NK-92 (cell line): ENCODE measurements around the gene CRTAP.
"Not testable (repeated sequence)": the region's sequence is repeated elsewhere in the genome, so short reads cannot be mapped to it uniquely, and the experiment has no call there.

ENCODE experiments used
- DNase-seq: peaks from one replicate; lab custom pipeline; 2025; ENCODE audit not compliant: unreplicated experiment; lab: John Stamatoyannopoulos, UW

The CRTAP gene

GRCh38 chr3:33099109-33099645, 14.6 kb upstream of the CRTAP start:
- no peak for DNase-seq

GRCh38 chr3:33099701-33100100, 14.1 kb upstream of the CRTAP start:
- DNase-seq, result no peak

- no peak for DNase-seq
Measured at GRCh38 chr3:33100229-33100628, 13.6 kb upstream of the CRTAP start.

- no peak for DNase-seq
Measured at GRCh38 chr3:33103034-33103433, 10.8 kb upstream of the CRTAP start.

GRCh38 chr3:33103480-33103879, 10.3 kb upstream of the CRTAP start:
- DNase-seq, result no peak

GRCh38 chr3:33104803-33105202, 9.0 kb upstream of the CRTAP start:
- no peak for DNase-seq

- no peak for DNase-seq
Measured at GRCh38 chr3:33105341-33105948, 8.4 kb upstream of the CRTAP start.

- not testable (repeated sequence) for DNase-seq
Measured at GRCh38 chr3:33106854-33107253, 7.0 kb upstream of the CRTAP start.

GRCh38 chr3:33111581-33111980, 2.2 kb upstream of the CRTAP start:
- no peak for DNase-seq

- DNase-seq, result no peak
Measured at GRCh38 chr3:33114622-33115023, 809 bp downstream of the CRTAP start.

- DNase-seq, result no peak
Measured at GRCh38 chr3:33115024-33115768, 1.4 kb downstream of the CRTAP start.

GRCh38 chr3:33117461-33117860, 3.6 kb downstream of the CRTAP start:
- no peak for DNase-seq

GRCh38 chr3:33119891-33120290, 6.1 kb downstream of the CRTAP start:
- DNase-seq, result no peak

- DNase-seq, result no peak
Measured at GRCh38 chr3:33122991-33123390, 9.2 kb downstream of the CRTAP start.

GRCh38 chr3:33124638-33125037, 10.8 kb downstream of the CRTAP start:
- DNase-seq, result no peak

GRCh38 chr3:33125840-33126239, 12.0 kb downstream of the CRTAP start:
- no peak for DNase-seq

- no peak for DNase-seq
Measured at GRCh38 chr3:33128706-33129105, 14.9 kb downstream of the CRTAP start.

GRCh38 chr3:33130144-33130543, 16.3 kb downstream of the CRTAP start:
- DNase-seq, result no peak

- no peak for DNase-seq
Measured at GRCh38 chr3:33131331-33132018, 17.7 kb downstream of the CRTAP start.

- DNase-seq, result no peak
Measured at GRCh38 chr3:33132019-33132360, 18.2 kb downstream of the CRTAP start.

GRCh38 chr3:33134026-33134625, 20.3 kb downstream of the CRTAP start:
- DNase-seq, result no peak

GRCh38 chr3:33137691-33138090, 23.9 kb downstream of the CRTAP start:
- DNase-seq, result no peak
